GM19351 (cell line): ENCODE data around the gene TMEM117.

Source experiments
- ATAC-seq: cut with Tn5 transposase; IDR thresholded peaks from one replicate; pipeline ENCODE4 v1.9.1; 2021; ENCODE audit warnings: mild to moderate bottlenecking, moderate library complexity; ENCODE audit not compliant: unreplicated experiment

Gene TMEM117

GRCh38 chr12:44076871-44077270 is 241.0 kb downstream of the TMEM117 start:
- ATAC-seq = no peak

- ATAC-seq = no peak
These were observed 241.4 kb downstream of the TMEM117 start for GRCh38 chr12:44077294-44077693.

GRCh38 chr12:44078273-44078672 is 242.4 kb downstream of the TMEM117 start:
- no peak for ATAC-seq

GRCh38 chr12:44088647-44089046 is 252.8 kb downstream of the TMEM117 start:
- no peak for ATAC-seq

- ATAC-seq = no peak
These were observed 256.2 kb downstream of the TMEM117 start for GRCh38 chr12:44091948-44092606.

GRCh38 chr12:44098786-44099185 is 262.9 kb downstream of the TMEM117 start:
- ATAC-seq = no peak

GRCh38 chr12:44099486-44099885 is 263.6 kb downstream of the TMEM117 start:
- ATAC-seq = no peak

- no peak for ATAC-seq
These were observed 264.4 kb downstream of the TMEM117 start for GRCh38 chr12:44100264-44100663.

GRCh38 chr12:44101475-44101874 is 265.6 kb downstream of the TMEM117 start:
- no peak for ATAC-seq

GRCh38 chr12:44114906-44115305 is 279.0 kb downstream of the TMEM117 start:
- ATAC-seq = no peak

GRCh38 chr12:44117337-44117736 is 281.5 kb downstream of the TMEM117 start:
- no peak for ATAC-seq

- ATAC-seq = no peak
These were observed 283.1 kb downstream of the TMEM117 start for GRCh38 chr12:44118946-44119345.

GRCh38 chr12:44126806-44127205 is 290.9 kb downstream of the TMEM117 start:
- no peak for ATAC-seq

GRCh38 chr12:44127966-44128710 is 292.3 kb downstream of the TMEM117 start:
- no peak for ATAC-seq

- ATAC-seq = no peak
These were observed 307.3 kb downstream of the TMEM117 start for GRCh38 chr12:44143175-44143574.

- ATAC-seq = no peak
These were observed 313.1 kb downstream of the TMEM117 start for GRCh38 chr12:44148936-44149335.

GRCh38 chr12:44154128-44154527 is 318.2 kb downstream of the TMEM117 start:
- no peak for ATAC-seq

GRCh38 chr12:44155358-44155757 is 319.5 kb downstream of the TMEM117 start:
- ATAC-seq = no peak

GRCh38 chr12:44157359-44157758 is 321.5 kb downstream of the TMEM117 start:
- ATAC-seq = peak; percentile 97

GRCh38 chr12:44158746-44159145 is 322.9 kb downstream of the TMEM117 start:
- ATAC-seq = no peak

- no peak for ATAC-seq
These were observed 323.3 kb downstream of the TMEM117 start for GRCh38 chr12:44159216-44159615.

GRCh38 chr12:44159862-44160261 is 324.0 kb downstream of the TMEM117 start:
- no peak for ATAC-seq
